HAP-1 (cell line): ENCODE results near the gene CYP11A1.
"Not testable (repeated sequence)": the region's sequence is repeated elsewhere in the genome, so short reads cannot be mapped to it uniquely, and the experiment has no call there.

ENCODE experiments used
- DNase-seq, 2 experiments: peaks; one replicate each; pipeline ENCODE4 v3.0.0-alpha.2; 2016 to 2020; ENCODE audit warnings: low spot score in 2 of 2
- H3K27me3 ChIP-seq: fragments of 250-450 bp; sonication (Bioruptor Pico); 2 replicates; pipeline ENCODE4 v1.5.1; 2020; ENCODE audit warnings: low read depth, mild to moderate bottlenecking, moderate library complexity
- H3K36me3 ChIP-seq: fragments of 250-450 bp; sonication (Bioruptor Pico); replicated peaks from 2 replicates; pipeline ENCODE4 v1.5.1; 2020; ENCODE audit warnings: mild to moderate bottlenecking
- H3K4me1 ChIP-seq: fragments of 250-450 bp; sonication (Bioruptor Pico); 2 replicates; pipeline ENCODE4 v1.5.1; 2020; ENCODE audit warnings: mild to moderate bottlenecking
- H3K4me3 ChIP-seq: fragments of 250-450 bp; sonication (Bioruptor Pico); 2 replicates; pipeline ENCODE4 v1.5.1; 2020; ENCODE audit warnings: mild to moderate bottlenecking, moderate library complexity
- H3K9me3 ChIP-seq: fragments of 250-450 bp; sonication (Bioruptor Pico); 2 replicates; pipeline ENCODE4 v1.5.1; 2020; ENCODE audit warnings: mild to moderate bottlenecking, moderate library complexity
- in situ Hi-C: fragments of 300-500 bp; cut with MboI; formaldehyde crosslinking; loops from 3 replicates; pipeline ENCODE4 v1.14.3; 2020; ENCODE audit warnings: low sequenced_read_pairs, inconsistent platforms, mixed read lengths

CYP11A1 gene

GRCh38 chr15:74370471-74370870 is 3.0 kb upstream of the CYP11A1 start:
- Histone ChIP-seq H3K36me3 (no peaks in the 10 kb centered on the region), H3K4me1 (peaks cover 15% of the 10 kb centered on the region), H3K27me3 (peaks cover 31% of the 10 kb centered on the region), H3K4me3 (no peak overlapping the region), H3K9me3 (no peaks in the 10 kb centered on the region)
- in situ Hi-C loops: loop anchor here (5.0 kb wide), 1 partner anchor 252 kb away; no protein-coding TSS in a partner anchor
- no peak for DNase-seq

DNA sequence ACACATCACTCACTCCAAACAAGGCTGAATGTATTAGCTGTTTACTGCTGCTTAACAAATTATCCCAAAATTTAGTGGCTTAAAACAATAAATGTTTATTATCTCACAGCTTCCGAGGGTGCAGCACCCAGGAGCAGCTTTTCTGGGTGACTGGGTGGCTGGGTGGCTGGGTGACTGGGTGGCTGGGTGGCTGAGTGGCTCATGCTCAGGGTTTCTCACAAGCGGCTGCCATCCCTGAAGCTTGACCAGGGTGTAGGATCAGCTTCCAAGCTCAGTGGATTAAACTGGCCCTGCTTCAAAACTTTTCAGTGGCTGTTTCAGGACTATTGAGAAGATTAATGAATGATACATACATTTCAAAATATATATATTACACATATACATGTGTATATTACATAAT is 2.3 kb upstream of the CYP11A1 start:
- DNase-seq: no peak
- Histone ChIP-seq H3K9me3 (no peaks in the 10 kb centered on the region), H3K4me3 (no peak overlapping the region), H3K27me3 (peaks cover 31% of the 10 kb centered on the region), H3K4me1 (peaks cover 12% of the 10 kb centered on the region), H3K36me3 (no peaks in the 10 kb centered on the region)
- in situ Hi-C loops: loop anchor here (5.0 kb wide), 1 partner anchor 253 kb away; no protein-coding TSS in a partner anchor

DNA sequence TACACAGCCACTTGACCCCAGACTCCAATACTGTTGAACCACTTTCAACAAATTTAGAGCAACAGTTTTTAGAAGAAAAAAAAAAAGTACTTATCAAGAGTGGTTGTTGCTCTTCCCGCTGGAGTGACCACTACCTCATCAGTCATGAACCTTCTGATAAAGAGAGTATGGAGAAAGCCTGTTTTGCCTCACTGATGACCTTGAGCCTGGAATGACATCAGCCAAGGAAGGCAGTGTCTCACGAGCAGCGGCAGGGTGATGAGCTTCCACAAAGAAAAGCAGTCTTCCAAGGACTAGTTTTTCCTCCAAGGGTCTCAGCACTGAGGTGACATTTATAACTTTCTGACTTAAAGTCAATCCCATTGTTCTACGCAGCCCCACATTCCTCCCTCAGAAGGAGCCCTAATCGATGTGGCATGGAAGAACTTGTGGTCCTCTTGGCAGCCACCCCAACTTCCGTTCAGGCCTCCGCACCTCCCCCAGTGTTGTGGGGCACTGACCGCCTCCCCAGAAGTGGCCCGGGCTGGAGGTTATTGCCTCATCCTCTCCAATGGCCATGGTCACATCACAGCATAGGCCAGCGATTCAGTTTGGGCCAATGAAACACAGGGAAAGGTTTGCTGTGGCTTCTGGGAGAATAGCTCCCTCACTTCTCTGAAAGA is 1.8 kb upstream of the CYP11A1 start:
- Histone ChIP-seq H3K4me3 (no peak overlapping the region), H3K27me3 (peaks cover 31% of the 10 kb centered on the region), H3K9me3 (no peaks in the 10 kb centered on the region), H3K36me3 (no peaks in the 10 kb centered on the region), H3K4me1 (peaks cover 7% of the 10 kb centered on the region)
- in situ Hi-C loops: no loop called here
- no peak for DNase-seq

DNA sequence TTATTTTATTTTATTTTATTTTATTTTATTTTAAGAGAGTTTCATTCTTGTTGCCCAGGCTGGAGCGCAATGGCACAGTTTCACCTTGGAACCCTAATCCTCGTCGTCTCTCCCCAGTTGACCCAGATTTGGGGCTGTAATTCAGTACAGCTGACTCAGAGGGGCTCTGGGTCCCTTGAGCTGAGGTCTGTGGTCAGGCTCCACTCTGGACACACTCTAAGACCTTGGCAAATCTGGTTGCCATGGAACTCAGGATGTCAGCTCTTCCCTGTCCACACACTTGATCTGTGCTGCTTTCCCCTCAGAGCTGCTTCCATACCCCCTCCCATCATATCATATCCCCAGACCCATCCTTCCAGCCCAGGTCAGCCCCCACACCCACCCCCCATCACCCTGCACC is 675 bp upstream of the CYP11A1 start:
- in situ Hi-C loops: no loop called here
- H3K4me1 ChIP-seq: no peaks in the 10 kb centered on the region
- DNase-seq: no peak
- H3K36me3 ChIP-seq: no peaks in the 10 kb centered on the region
- no peaks in the 10 kb centered on the region for H3K9me3 ChIP-seq
- H3K4me3 ChIP-seq: no peak overlapping the region
- peaks cover 27% of the 10 kb centered on the region for H3K27me3 ChIP-seq

GRCh38 chr15:74365598-74366445 is 1.6 kb downstream of the CYP11A1 start:
- Histone ChIP-seq H3K9me3 (no peaks in the 10 kb centered on the region), H3K4me3 (no peak overlapping the region), H3K27me3 (peaks cover 14% of the 10 kb centered on the region), H3K4me1 (no peaks in the 10 kb centered on the region), H3K36me3 (no peaks in the 10 kb centered on the region; the same call in 1 of the 2 replicates)
- in situ Hi-C loops: no loop called here
- no peak for DNase-seq

- no peak overlapping the region for H3K4me3 ChIP-seq
- no peaks in the 10 kb centered on the region for H3K9me3 ChIP-seq
- in situ Hi-C loops: no loop called here
- no peaks in the 10 kb centered on the region for H3K4me1 ChIP-seq
- DNase-seq: no peak
- H3K27me3 ChIP-seq: peaks cover 7% of the 10 kb centered on the region
- no peaks in the 10 kb centered on the region; the same call in 1 of the 2 replicates for H3K36me3 ChIP-seq
Measured at GRCh38 chr15:74364936-74365597, 2.4 kb downstream of the CYP11A1 start.

- no peak for DNase-seq
- Histone ChIP-seq H3K9me3 (no peaks in the 10 kb centered on the region), H3K36me3 (no peaks in the 10 kb centered on the region; the same call in 1 of the 2 replicates), H3K4me3 (no peak overlapping the region), H3K4me1 (no peaks in the 10 kb centered on the region), H3K27me3 (peaks cover 4% of the 10 kb centered on the region)
- in situ Hi-C loops: no loop called here
Measured at GRCh38 chr15:74362482-74362881, 5.0 kb downstream of the CYP11A1 start.

DNA sequence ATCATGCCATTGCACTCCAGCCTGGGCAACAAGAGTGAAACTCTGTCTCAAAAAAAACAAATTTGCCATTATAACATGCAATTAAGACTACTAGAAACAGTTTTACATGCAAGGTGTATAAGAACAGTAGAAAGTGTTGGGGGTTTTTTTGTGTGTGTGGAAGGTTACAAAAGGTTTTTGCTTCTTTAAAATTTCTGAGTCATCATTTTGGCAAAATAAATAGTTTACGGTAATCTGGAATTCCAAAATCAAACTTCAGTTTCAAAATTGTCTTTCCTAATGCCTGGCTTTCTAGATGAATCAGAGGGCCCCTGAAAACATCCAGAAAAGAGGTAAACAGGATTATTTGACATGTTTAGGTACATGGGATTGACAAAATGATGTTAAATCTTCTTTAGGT is 6.6 kb downstream of the CYP11A1 start:
- in situ Hi-C loops, H3K4me3 ChIP-seq, DNase-seq: not testable (repeated sequence)

DNA sequence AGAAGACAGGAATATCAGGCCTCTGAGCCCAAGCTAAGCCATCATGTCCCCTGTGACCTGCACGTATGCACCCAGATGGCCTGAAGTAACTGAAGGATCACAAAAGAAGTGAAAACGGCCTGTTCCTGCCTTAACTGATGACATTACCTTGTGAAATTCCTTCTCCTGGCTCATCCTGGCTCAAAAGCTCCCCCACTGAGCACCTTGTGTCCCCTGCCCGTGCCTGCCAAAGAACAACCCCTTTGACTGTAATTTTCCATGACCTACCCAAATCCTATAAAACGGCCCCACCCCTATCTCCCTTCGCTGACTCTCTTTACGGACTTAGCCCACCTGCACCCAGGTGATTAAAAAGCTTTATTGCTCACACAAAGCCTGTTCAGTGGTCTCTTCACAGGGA is 8.1 kb downstream of the CYP11A1 start:
- H3K9me3 ChIP-seq, in situ Hi-C loops, DNase-seq, H3K4me3 ChIP-seq, H3K36me3 ChIP-seq, H3K4me1 ChIP-seq, H3K27me3 ChIP-seq: not testable (repeated sequence)

More for the DNA sequence above, 6.6 kb downstream of the CYP11A1 start:
- not testable (repeated sequence) for H3K4me1 ChIP-seq, H3K9me3 ChIP-seq, H3K27me3 ChIP-seq, H3K36me3 ChIP-seq

- DNase-seq, H3K4me1 ChIP-seq, H3K36me3 ChIP-seq, H3K27me3 ChIP-seq, H3K4me3 ChIP-seq, in situ Hi-C loops, H3K9me3 ChIP-seq: not testable (repeated sequence)
Measured at GRCh38 chr15:74357514-74357913, 9.9 kb downstream of the CYP11A1 start.

- DNase-seq, H3K27me3 ChIP-seq, H3K36me3 ChIP-seq, H3K4me3 ChIP-seq, in situ Hi-C loops, H3K9me3 ChIP-seq: not testable (repeated sequence)
- peaks cover 22% of the 10 kb centered on the region for H3K4me1 ChIP-seq
Measured at GRCh38 chr15:74356050-74356449, 11.4 kb downstream of the CYP11A1 start.

DNA sequence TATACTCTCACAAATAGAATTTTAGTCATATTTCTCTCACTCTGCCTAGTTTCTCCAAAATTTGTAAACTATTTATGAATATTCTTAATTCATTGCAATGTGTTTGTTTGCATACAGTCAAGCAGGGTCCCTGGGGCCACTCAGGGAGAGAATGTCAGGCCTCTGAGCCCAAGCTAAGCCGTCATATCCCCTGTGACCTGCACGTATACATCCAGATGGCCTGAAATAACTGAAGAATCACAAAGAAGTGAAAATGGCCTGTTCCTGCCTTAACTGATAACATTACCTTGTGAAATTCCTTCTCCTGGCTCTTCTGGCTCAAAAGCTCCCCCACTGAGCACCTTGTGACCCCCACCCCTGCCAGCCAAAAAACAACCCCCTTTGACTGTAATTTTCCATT is 13.5 kb downstream of the CYP11A1 start:
- H3K36me3 ChIP-seq, DNase-seq, in situ Hi-C loops, H3K9me3 ChIP-seq, H3K27me3 ChIP-seq, H3K4me3 ChIP-seq: not testable (repeated sequence)
- peaks cover 30% of the 10 kb centered on the region for H3K4me1 ChIP-seq

GRCh38 chr15:74352393-74352910 is 15.0 kb downstream of the CYP11A1 start:
- H3K36me3 ChIP-seq: no peaks in the 10 kb centered on the region
- peak; percentile 53 to 65 for DNase-seq
- H3K27me3 ChIP-seq: no peaks in the 10 kb centered on the region
- H3K9me3 ChIP-seq: no peaks in the 10 kb centered on the region
- H3K4me3 ChIP-seq: no peak overlapping the region
- H3K4me1 ChIP-seq: peaks cover 30% of the 10 kb centered on the region
- in situ Hi-C loops: no loop called here
